ENCODE results near the gene MAGEB6B. TPM values are rescaled to one million over a fixed set of nuclear protein-coding genes. Genes with fewer than 3 reads are reported as not detected.
"Not testable (repeated sequence)": the region's sequence is repeated elsewhere in the genome, so short reads cannot be mapped to it uniquely, and the experiment has no call there.

The MAGEB6B gene, protein sequence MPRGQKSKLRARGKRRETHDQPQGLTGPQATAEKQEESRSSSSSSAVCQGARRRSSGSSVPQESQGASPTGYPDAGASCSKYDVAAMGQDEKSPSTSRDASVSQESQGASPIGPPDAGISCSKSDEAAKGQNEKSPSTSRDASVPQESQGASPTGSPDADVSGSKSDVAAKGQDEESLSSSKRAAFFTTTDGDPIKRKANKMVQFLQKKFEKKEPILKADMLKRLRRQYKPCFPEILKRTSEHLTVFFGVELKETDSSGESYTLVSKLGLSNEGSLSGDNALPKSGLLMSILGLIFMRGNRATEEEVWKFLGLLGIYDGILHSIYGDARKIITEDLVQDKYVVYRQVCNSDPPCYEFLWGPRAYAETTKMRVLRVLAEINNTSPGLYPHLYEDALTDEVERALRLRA
- not detected for total RNA-seq

DNA sequence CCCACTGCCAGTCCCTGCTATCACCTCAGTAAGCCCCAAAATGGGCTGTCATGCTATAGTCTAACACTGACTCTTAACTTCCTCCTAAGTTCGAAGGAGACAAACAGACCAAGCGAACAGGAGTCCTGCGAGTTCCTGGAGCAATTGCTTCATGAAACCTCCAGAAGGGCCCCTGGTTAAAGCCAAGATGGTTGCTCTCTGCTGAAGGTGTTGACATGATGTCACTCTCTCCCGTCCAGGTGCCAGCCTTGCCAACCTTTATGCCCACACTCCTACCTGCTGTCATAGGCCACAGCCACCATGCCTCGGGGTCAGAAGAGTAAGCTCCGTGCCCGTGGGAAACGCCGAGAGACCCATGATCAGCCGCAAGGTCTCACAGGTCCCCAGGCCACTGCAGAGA is at the start of gene MAGEB6B:
Gene MAGEB6B (plus strand): TSS at position 301 of the 400 bp plus-strand sequence. CDS start 0 bp downstream, at position 301.
- TF ChIP-seq, protein P1, sequence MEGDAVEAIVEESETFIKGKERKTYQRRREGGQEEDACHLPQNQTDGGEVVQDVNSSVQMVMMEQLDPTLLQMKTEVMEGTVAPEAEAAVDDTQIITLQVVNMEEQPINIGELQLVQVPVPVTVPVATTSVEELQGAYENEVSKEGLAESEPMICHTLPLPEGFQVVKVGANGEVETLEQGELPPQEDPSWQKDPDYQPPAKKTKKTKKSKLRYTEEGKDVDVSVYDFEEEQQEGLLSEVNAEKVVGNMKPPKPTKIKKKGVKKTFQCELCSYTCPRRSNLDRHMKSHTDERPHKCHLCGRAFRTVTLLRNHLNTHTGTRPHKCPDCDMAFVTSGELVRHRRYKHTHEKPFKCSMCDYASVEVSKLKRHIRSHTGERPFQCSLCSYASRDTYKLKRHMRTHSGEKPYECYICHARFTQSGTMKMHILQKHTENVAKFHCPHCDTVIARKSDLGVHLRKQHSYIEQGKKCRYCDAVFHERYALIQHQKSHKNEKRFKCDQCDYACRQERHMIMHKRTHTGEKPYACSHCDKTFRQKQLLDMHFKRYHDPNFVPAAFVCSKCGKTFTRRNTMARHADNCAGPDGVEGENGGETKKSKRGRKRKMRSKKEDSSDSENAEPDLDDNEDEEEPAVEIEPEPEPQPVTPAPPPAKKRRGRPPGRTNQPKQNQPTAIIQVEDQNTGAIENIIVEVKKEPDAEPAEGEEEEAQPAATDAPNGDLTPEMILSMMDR (IDR thresholded peaks at IDR 0.05): no peak
- no peak for TF ChIP-seq POLR2A (IDR thresholded peaks at IDR 0.05)
- no peaks in the 10 kb centered on the region for H3K27me3 ChIP-seq
- no peak within 1 kb of the TSS for H3K4me3 ChIP-seq

DNA sequence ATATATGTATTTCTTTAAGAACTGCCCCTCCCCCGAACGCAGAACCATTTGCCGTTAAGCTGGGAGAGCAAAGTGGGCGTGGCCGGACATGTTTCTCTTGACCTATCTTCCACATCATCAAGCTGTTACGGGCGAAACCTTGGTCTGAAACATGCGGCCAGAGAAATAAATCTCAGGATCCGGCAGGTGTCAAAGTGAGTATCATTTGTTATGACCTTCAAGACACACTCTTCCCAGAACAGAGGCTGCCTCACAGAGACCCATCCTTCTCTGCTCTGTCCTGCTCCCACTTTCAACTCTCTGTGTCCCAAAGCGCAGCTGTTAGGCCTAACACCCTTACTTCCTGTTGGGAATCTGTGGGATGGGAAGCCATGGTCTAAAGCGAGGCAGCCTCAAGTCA is 22.1 kb upstream of the MAGEB6B start, which contains the start of gene MAGEB18:
Gene MAGEB18 (plus strand): TSS at position 70 of the 400 bp plus-strand sequence. CDS start 643 bp downstream, outside the sequence.
- Histone ChIP-seq H3K4me3 (no peak within 1 kb of the TSS), H3K4me1 (no peaks in the 10 kb centered on the region), H3K9me3 (no peaks in the 10 kb centered on the region), H3K27me3 (no peaks in the 10 kb centered on the region), H3K36me3 (no peaks in the 10 kb centered on the region), H3K27ac (no peak within 1 kb of the TSS)
- TF ChIP-seq, protein P1 (IDR thresholded peaks at IDR 0.05): no peak
- no peak for TF ChIP-seq POLR2A (IDR thresholded peaks at IDR 0.05)
- DNase-seq: no peak

More for the DNA sequence above, at the start of gene MAGEB6B:
- no peak for DNase-seq
- Histone ChIP-seq H3K36me3 (no peaks in the 10 kb centered on the region), H3K9me3 (no peaks in the 10 kb centered on the region), H3K4me1 (no peaks in the 10 kb centered on the region), H3K27ac (no peak within 1 kb of the TSS)

DNA sequence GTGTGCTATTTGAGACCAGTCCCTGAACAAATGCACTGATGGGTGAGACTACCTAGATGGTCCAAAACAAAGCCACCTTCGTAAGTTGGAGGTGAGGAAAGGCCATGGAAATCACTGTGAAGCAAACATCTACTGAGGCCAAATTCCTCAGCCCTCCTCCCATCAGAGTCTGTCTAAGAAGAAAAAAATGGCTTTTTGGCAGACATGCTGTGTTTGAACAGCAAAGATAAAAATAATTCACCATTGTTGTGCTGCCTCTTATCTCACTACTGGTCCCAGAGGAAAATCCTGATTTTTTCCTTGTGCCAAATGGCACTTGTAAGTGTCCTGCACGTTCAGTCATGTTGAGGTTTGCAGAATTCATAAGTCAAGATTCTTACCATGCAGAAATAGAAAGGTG is 14.4 kb upstream of the MAGEB6B start:
- no peak overlapping the region for H3K4me3 ChIP-seq
- no peaks in the 10 kb centered on the region for H3K4me1 ChIP-seq
- H3K27ac ChIP-seq: no peak overlapping the region
- no peaks in the 10 kb centered on the region for H3K27me3 ChIP-seq
- DNase-seq: no peak
- no peaks in the 10 kb centered on the region for H3K36me3 ChIP-seq
- no peaks in the 10 kb centered on the region for H3K9me3 ChIP-seq
- TF ChIP-seq, protein P1 (IDR thresholded peaks at IDR 0.05): no peak
- no peak for TF ChIP-seq POLR2A (IDR thresholded peaks at IDR 0.05)

DNA sequence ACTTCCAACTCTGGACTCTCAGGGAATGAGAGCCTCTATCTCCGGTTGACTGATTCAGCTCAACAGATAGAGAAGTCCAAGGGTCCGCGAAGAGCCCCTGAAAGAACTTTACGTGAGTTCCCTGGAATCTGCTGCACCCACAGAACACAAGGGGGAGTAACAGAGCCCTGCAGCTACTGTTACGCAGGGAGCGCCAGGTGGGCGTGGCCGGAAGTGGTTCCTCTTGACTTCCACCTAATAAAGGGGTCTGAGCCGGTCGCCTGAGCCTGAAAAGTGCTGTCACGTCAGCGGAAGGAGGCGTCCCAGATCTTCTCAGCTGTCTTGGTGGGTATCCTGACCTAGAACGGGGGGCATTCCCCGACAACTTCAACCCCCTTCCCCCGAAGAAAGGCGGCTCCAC is 31.8 kb downstream of the MAGEB6B start, which contains the start of gene MAGEB6:
Gene MAGEB6 (plus strand): TSS at position 237 of the 400 bp plus-strand sequence. CDS start 1,407 bp downstream, outside the sequence.
- Histone ChIP-seq H3K4me3 (no peak within 1 kb of the TSS), H3K4me1 (no peaks in the 10 kb centered on the region), H3K9me3 (no peaks in the 10 kb centered on the region), H3K27ac (no peak within 1 kb of the TSS), H3K36me3 (no peaks in the 10 kb centered on the region), H3K27me3 (no peaks in the 10 kb centered on the region)
- no peak for DNase-seq
- TF ChIP-seq, protein P1 (IDR thresholded peaks at IDR 0.05): no peak
- TF ChIP-seq POLR2A (IDR thresholded peaks at IDR 0.05): no peak

DNA sequence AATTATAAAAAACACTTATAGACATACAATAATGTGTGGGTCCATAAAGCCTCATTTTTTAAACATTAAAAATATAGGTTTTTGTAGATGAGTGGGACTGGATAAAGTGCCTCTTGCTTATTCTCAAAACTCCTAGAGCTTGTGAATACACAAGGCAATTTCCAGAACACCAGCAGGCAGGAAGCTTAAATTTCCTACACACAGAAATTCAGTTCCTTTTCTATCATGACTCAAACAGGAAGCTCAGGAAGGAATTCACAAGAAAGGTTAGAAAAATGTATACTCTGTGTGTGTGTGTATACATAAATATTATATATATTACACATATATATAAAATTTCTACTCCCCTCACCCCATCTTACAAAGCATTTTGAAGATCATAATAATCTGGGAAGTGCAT is 43.2 kb downstream of the MAGEB6B start:
- Histone ChIP-seq H3K4me1 (no peaks in the 10 kb centered on the region), H3K9me3 (no peaks in the 10 kb centered on the region), H3K27me3 (no peaks in the 10 kb centered on the region), H3K36me3 (no peaks in the 10 kb centered on the region), H3K27ac (no peak overlapping the region), H3K4me3 (no peak overlapping the region)
- DNase-seq: no peak
- TF ChIP-seq POLR2A (IDR thresholded peaks at IDR 0.05): no peak
- TF ChIP-seq, protein P1 (IDR thresholded peaks at IDR 0.05): no peak

DNA sequence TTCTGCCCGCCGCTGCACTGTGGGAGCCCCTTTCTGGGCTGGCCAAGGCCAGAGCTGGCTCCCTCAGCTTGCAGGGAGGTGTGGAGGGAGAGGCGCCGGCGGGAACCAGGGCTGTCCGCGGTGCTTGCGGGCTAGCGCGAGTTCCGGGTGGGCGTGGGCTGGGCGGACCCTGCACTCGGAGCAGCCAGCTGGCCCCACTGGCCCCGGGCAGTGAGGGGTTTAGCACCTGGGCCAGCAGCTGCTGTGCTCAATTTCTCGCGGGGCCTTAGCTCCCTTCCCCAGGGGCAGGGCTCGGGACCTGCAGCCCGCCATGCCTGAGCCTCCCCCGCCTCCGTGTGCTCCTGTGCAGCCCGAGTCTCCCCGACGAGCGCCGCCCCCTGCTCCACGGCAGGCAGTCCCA is 44.3 kb downstream of the MAGEB6B start:
- H3K4me1 ChIP-seq, H3K9me3 ChIP-seq, H3K27ac ChIP-seq, DNase-seq, H3K36me3 ChIP-seq, H3K4me3 ChIP-seq, H3K27me3 ChIP-seq: not testable (repeated sequence)
